GM23248 (cell line): ENCODE results near the gene ZNF391. TPM values are rescaled to one million over a fixed set of nuclear protein-coding genes. Genes with fewer than 3 reads are reported as not detected.

Experiments used
- DNase-seq: peaks from one replicate; pipeline ENCODE4 v3.0.0-alpha.2; 2015
- H2AFZ ChIP-seq: fragments of 200-600 bp; sonication (generic); 2 replicates; pipeline ENCODE4 v1.6.1; 2016; ENCODE audit warnings: antibody characterized with exemption
- H3F3A ChIP-seq: fragments of 200-600 bp; sonication (generic); 2 replicates; pipeline ENCODE4 v1.6.1; 2016; ENCODE audit warnings: mild to moderate bottlenecking, antibody characterized with exemption, mixed run types; ENCODE audit not compliant: insufficient read depth
- H3K27ac ChIP-seq: fragments of 200-600 bp; sonication (generic); 2 replicates; pipeline ENCODE4 v1.5.1; 2016; ENCODE audit warnings: mild to moderate bottlenecking
- H3K27me3 ChIP-seq: fragments of 200-600 bp; sonication (generic); replicated peaks from 2 replicates; pipeline ENCODE4 v1.6.1; 2016; ENCODE audit warnings: mild to moderate bottlenecking; ENCODE audit not compliant: insufficient read depth
- H3K36me3 ChIP-seq: fragments of 200-600 bp; sonication (generic); 2 replicates; pipeline ENCODE4 v1.6.1; 2016; ENCODE audit warnings: low read depth, mild to moderate bottlenecking
- H3K4me1 ChIP-seq: fragments of 200-600 bp; sonication (generic); 2 replicates; pipeline ENCODE4 v1.6.1; 2016; ENCODE audit warnings: mild to moderate bottlenecking; ENCODE audit not compliant: insufficient read depth
- H3K4me2 ChIP-seq: fragments of 200-600 bp; sonication (generic); one replicate; pipeline ENCODE4 v1.6.1; 2016; ENCODE audit warnings: mild to moderate bottlenecking; ENCODE audit not compliant: unreplicated experiment
- H3K4me3 ChIP-seq: fragments of 200-600 bp; sonication (generic); 2 replicates; pipeline ENCODE4 v1.5.1; 2016; ENCODE audit warnings: mild to moderate bottlenecking
- H3K79me2 ChIP-seq: fragments of 200-600 bp; sonication (generic); 2 replicates; pipeline ENCODE4 v1.6.1; 2016; ENCODE audit warnings: mild to moderate bottlenecking; ENCODE audit not compliant: insufficient read depth
- H3K9ac ChIP-seq: fragments of 200-600 bp; sonication (generic); 2 replicates; pipeline ENCODE4 v1.6.1; 2016; ENCODE audit warnings: mild to moderate bottlenecking
- H3K9me2 ChIP-seq: fragments of 200-600 bp; sonication (generic); 2 replicates; pipeline ENCODE4 v1.6.1; 2016; ENCODE audit warnings: mixed run types, mild to moderate bottlenecking, moderate library complexity; ENCODE audit not compliant: insufficient read depth
- H3K9me3 ChIP-seq: fragments of 200-600 bp; sonication (generic); one replicate; pipeline ENCODE4 v1.6.1; 2017; ENCODE audit warnings: low read depth
- H4K20me1 ChIP-seq: fragments of 200-600 bp; sonication (generic); 2 replicates; pipeline ENCODE4 v1.6.0; 2016; ENCODE audit not compliant: insufficient read depth
- EZH2 ChIP-seq: fragments of 200-600 bp; sonication (generic); IDR thresholded peaks from 2 replicates; pipeline ENCODE4 v1.6.1; 2018; ENCODE audit warnings: antibody characterized with exemption, mild to moderate bottlenecking; ENCODE audit not compliant: insufficient read depth, poor library complexity, severe bottlenecking
- EZH2phosphoT487 ChIP-seq: fragments of 200-600 bp; sonication (generic); IDR thresholded peaks from 2 replicates; pipeline ENCODE4 v1.6.1; 2018; ENCODE audit warnings: antibody characterized with exemption, moderate library complexity, mild to moderate bottlenecking, low read depth; ENCODE audit not compliant: insufficient read depth
- WGBS, 2 experiments: methylation state at CpG; one replicate each; pipeline ENCODE4 v1.1.6; 2015 to 2017; ENCODE audit warnings: low lambda C conversion rate in 2 of 2, low coverage in 1 of 2; ENCODE audit errors: missing lambda C conversion rate in 2 of 2; 5-methylcytosine and 5-hydroxymethylcytosine counted together
- in situ Hi-C: fragments of 300-500 bp; cut with MboI; formaldehyde crosslinking; loops from 2 replicates; pipeline ENCODE4 v1.15.0; 2020
- polyA plus RNA-seq: library from polyadenylated mRNA; unstranded; fragments of >200 nt; fragmentation: Nextera tagmentation; extraction: Ambion mirVana; gene quantifications from 2 replicates; pipeline ENCODE4 v1.2.1, GENCODE V29; 2016
- total RNA-seq: library from RNA; depleted of rRNA; stranded (reverse); fragments of >200 nt; shearing (Covaris generic); gene quantifications from 2 replicates; pipeline ENCODE4 v1.2.3, GENCODE V29; 2014

ZNF391 gene
- total and polyA plus RNA-seq, 2 experiments from 2014 or later: 1.4 to 2.3 TPM

DNA sequence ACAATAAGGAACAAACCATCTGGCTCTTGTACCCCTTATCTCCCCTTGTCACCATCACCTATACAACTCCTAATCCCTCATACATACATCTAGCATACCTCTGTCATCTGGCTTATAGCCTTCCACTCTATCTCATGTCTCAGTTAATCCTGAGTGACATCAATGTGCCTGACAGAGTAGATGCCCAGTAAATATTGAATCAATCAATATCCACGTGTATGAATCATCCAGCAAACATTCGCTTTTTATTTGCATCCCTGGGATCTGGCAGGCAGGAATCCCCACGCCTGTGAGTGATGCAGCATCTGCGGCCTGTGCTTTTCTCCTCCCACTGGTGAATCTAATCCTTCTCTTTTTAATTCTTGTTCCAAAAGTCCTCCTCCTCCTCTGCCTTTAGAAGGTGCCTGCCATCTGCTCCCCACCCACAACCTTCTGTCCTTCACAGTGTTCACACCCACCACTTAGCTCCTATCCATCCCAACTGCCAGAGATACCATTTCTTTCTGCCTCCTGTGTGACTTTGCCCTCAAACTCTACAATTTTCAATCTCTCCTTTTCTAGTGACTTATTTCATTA is 37.6 kb downstream of the ZNF391 start:
- no peak for TF ChIP-seq EZH2phosphoT487
- TF ChIP-seq EZH2: no peak
- Histone ChIP-seq H3K36me3 (no peaks in the 10 kb centered on the region), H3K9me3 (no peaks in the 10 kb centered on the region), H3K9me2 (no peaks in the 10 kb centered on the region), H4K20me1 (no peaks in the 10 kb centered on the region), H3K4me3 (no peak overlapping the region), H3K27ac (no peak overlapping the region), H3K4me2 (no peak overlapping the region), H3K79me2 (no peaks in the 10 kb centered on the region), H3K4me1 (no peaks in the 10 kb centered on the region), H3K9ac (no peak overlapping the region), H3K27me3 (no peaks in the 10 kb centered on the region), H3F3A (no peaks in the 10 kb centered on the region), H2AFZ (no peak overlapping the region)
- WGBS, 2 experiments: 28 to 30% methylated on average over 4 of the region's 4 CpGs
- DNase-seq: no peak
- in situ Hi-C loops: no loop called here

DNA sequence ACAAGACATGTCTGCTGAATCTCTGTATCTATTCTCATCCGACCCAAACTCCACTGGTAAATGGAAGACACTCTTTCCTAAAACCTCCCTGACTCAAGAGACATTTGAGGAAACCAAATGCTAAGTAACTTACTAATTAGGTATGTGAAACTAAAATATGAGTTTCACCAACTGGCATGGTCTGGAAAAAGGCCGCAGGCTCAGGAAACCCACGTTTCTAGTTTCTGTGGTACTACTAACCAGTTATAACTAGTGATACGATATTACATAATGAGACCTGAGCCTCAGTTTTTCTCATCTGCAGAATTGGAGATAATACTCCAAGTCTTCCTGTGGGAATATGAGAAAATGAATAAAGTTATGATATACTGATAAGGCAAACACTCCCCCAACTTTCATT is 39.9 kb downstream of the ZNF391 start:
- WGBS, 2 experiments: 26 to 39% methylated on average over 4 of the region's 4 CpGs
- Histone ChIP-seq H3K9me2 (no peaks in the 10 kb centered on the region), H3K27me3 (no peaks in the 10 kb centered on the region), H3K4me3 (no peak overlapping the region), H3K9me3 (no peaks in the 10 kb centered on the region), H3K4me2 (no peak overlapping the region), H4K20me1 (no peaks in the 10 kb centered on the region), H3K9ac (no peak overlapping the region), H3K4me1 (no peaks in the 10 kb centered on the region), H3K27ac (no peak overlapping the region), H3K79me2 (no peaks in the 10 kb centered on the region), H3K36me3 (no peaks in the 10 kb centered on the region), H3F3A (no peaks in the 10 kb centered on the region), H2AFZ (no peak overlapping the region)
- in situ Hi-C loops: no loop called here
- TF ChIP-seq EZH2phosphoT487 (no peak), EZH2 (no peak)
- DNase-seq: no peak

DNA sequence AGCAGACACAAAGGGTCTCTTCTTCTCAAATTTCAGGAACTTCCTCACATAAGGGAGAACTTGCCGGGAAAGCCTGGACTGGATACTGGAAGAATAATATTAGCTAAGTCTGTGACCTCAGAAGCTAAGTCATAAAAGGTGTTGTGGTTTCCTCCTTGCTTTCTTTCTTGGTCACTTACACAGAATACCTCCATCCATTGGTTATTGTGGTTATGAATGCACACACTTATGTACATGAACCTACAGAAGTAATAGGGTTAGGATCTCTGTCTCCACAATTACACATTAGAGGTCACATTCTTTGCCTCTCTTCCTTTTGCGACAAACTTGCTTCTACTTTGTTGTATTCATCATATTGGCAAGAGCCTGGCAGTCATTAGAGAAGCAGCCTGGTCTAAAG is 40.4 kb downstream of the ZNF391 start:
- H3K27me3 ChIP-seq: no peaks in the 10 kb centered on the region
- no peak for DNase-seq
- TF ChIP-seq EZH2phosphoT487: no peak
- no peak for TF ChIP-seq EZH2
- H3F3A ChIP-seq: no peaks in the 10 kb centered on the region
- H3K9me2 ChIP-seq: no peaks in the 10 kb centered on the region
- no peaks in the 10 kb centered on the region for H3K4me1 ChIP-seq
- H3K27ac ChIP-seq: no peak overlapping the region
- no peaks in the 10 kb centered on the region for H3K9me3 ChIP-seq
- H3K4me2 ChIP-seq: no peak overlapping the region
- H3K36me3 ChIP-seq: no peaks in the 10 kb centered on the region
- in situ Hi-C loops: no loop called here
- H3K79me2 ChIP-seq: no peaks in the 10 kb centered on the region
- no peak overlapping the region for H2AFZ ChIP-seq
- no peak overlapping the region for H3K4me3 ChIP-seq
- H3K9ac ChIP-seq: no peak overlapping the region
- H4K20me1 ChIP-seq: no peaks in the 10 kb centered on the region
- WGBS, 2 experiments: 40 to 46% methylated on average over 2 of the region's 2 CpGs

DNA sequence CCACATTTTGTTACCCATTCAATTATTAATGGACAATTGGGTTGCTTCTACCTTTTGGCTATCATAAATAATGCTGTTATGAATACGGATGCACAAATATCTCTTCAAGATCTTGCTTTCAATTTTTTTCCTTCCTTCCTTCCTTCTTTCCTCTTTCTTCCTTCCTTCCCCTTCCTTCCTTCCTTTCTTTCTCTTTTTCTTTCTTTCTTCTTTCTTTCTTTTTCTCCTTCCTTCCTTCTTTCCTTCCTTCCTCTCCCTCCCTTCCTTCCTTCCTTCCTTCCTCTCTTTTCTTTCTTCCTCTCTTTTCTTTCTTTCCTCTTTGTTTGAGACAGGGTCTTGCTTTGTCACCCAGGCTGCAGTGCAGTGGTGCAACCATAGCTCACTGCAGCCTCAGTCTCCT is 45.2 kb downstream of the ZNF391 start:
- 10 to 19% methylated on average over 1 of the region's 1 CpG for WGBS, 2 experiments
- no peaks in the 10 kb centered on the region for H3F3A ChIP-seq

DNA sequence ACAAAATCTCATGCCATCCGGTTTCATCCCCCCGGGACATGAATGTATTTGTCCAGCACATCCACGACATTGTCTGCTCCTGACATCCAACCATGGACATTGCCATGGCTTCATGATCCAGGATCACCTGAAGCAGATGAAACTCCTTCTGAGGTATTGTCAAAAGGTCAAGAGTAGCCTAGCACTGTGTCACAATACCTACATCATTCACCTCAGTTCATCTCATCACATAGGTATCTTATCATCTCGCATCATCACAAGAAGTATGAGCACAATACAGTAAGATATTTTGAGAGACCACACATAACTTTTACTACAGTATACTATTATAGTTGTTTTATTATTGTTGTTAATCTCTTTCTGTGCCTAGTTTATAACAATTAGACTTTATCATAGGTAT is 50.8 kb downstream of the ZNF391 start:
- in situ Hi-C loops: no loop called here
- H4K20me1 ChIP-seq: no peaks in the 10 kb centered on the region
- no peak for DNase-seq
- H3K27me3 ChIP-seq: no peaks in the 10 kb centered on the region
- no peaks in the 10 kb centered on the region for H3K36me3 ChIP-seq
- no peak overlapping the region for H3K4me2 ChIP-seq
- H3K9me2 ChIP-seq: no peaks in the 10 kb centered on the region
- H3K27ac ChIP-seq: no peak overlapping the region
- no peaks in the 10 kb centered on the region for H3K4me1 ChIP-seq
- H3K9ac ChIP-seq: no peak overlapping the region
- H3K4me3 ChIP-seq: no peak overlapping the region
- no peak overlapping the region for H2AFZ ChIP-seq
- no peaks in the 10 kb centered on the region for H3K79me2 ChIP-seq
- H3K9me3 ChIP-seq: no peaks in the 10 kb centered on the region
- TF ChIP-seq EZH2 (no peak), EZH2phosphoT487 (no peak)
- no peaks in the 10 kb centered on the region for H3F3A ChIP-seq
- WGBS, 2 experiments: 76 to 80% methylated on average over 4 of the region's 4 CpGs

More for the DNA sequence above, 45.2 kb downstream of the ZNF391 start:
- no peak overlapping the region for H3K4me3 ChIP-seq
- H3K9me3 ChIP-seq: no peaks in the 10 kb centered on the region
- no peaks in the 10 kb centered on the region for H3K4me1 ChIP-seq
- H3K4me2 ChIP-seq: no peak overlapping the region
- TF ChIP-seq EZH2 (no peak), EZH2phosphoT487 (no peak)
- in situ Hi-C loops: no loop called here
- H4K20me1 ChIP-seq: no peaks in the 10 kb centered on the region
- no peak overlapping the region for H2AFZ ChIP-seq
- no peaks in the 10 kb centered on the region for H3K79me2 ChIP-seq
- no peak overlapping the region for H3K27ac ChIP-seq
- no peak overlapping the region for H3K9ac ChIP-seq
- no peak for DNase-seq
- no peaks in the 10 kb centered on the region for H3K9me2 ChIP-seq
- no peaks in the 10 kb centered on the region for H3K27me3 ChIP-seq
- no peaks in the 10 kb centered on the region for H3K36me3 ChIP-seq
